Hematopoietic multipotent progenitor cell treated with erythropoietin and hydrocortisone succinate and interleukin-3 and kit ligand, for 6 days (in vitro differentiated cells): ENCODE measurements around the gene DYSF.

Source experiments
- DNase-seq: peaks from one replicate; pipeline ENCODE4 v3.0.0-alpha.2; 2015

Gene DYSF

GRCh38 chr2:71555798-71556454 lies 102.6 kb downstream of the DYSF start:
- no peak for DNase-seq

- DNase-seq, result no peak
Observed at GRCh38 chr2:71556692-71557250, 103.4 kb downstream of the DYSF start.

GRCh38 chr2:71557321-71557720 lies 104.0 kb downstream of the DYSF start:
- no peak for DNase-seq

- DNase-seq, result no peak
Observed at GRCh38 chr2:71558300-71559051, 105.1 kb downstream of the DYSF start.

- DNase-seq, result no peak
Observed at GRCh38 chr2:71559080-71559827, 105.9 kb downstream of the DYSF start.

GRCh38 chr2:71559828-71560637 lies 106.7 kb downstream of the DYSF start:
- no peak for DNase-seq

GRCh38 chr2:71560638-71561011 lies 107.3 kb downstream of the DYSF start:
- DNase-seq, result no peak

GRCh38 chr2:71561441-71562267 lies 108.3 kb downstream of the DYSF start:
- no peak for DNase-seq

GRCh38 chr2:71562518-71562917 lies 109.2 kb downstream of the DYSF start:
- DNase-seq, result no peak

GRCh38 chr2:71563872-71564271 lies 110.5 kb downstream of the DYSF start:
- no peak for DNase-seq

GRCh38 chr2:71564361-71564760 lies 111.0 kb downstream of the DYSF start:
- no peak for DNase-seq

- DNase-seq, result no peak
Observed at GRCh38 chr2:71564790-71565189, 111.4 kb downstream of the DYSF start.

GRCh38 chr2:71566372-71566771 lies 113.0 kb downstream of the DYSF start:
- DNase-seq, result no peak

GRCh38 chr2:71567625-71568024 lies 114.3 kb downstream of the DYSF start:
- no peak for DNase-seq

GRCh38 chr2:71568103-71568502 lies 114.7 kb downstream of the DYSF start:
- no peak for DNase-seq

GRCh38 chr2:71570511-71570910 lies 117.2 kb downstream of the DYSF start:
- DNase-seq, result no peak

- no peak for DNase-seq
Observed at GRCh38 chr2:71570951-71571460, 117.6 kb downstream of the DYSF start.

- no peak for DNase-seq
Observed at GRCh38 chr2:71571945-71572344, 118.6 kb downstream of the DYSF start.

- no peak for DNase-seq
Observed at GRCh38 chr2:71575966-71576365, 122.6 kb downstream of the DYSF start.

- DNase-seq, result no peak
Observed at GRCh38 chr2:71576541-71576940, 123.2 kb downstream of the DYSF start.

- no peak for DNase-seq
Observed at GRCh38 chr2:71577209-71577608, 123.8 kb downstream of the DYSF start.
